ENCODE data around the gene SSR3. TPM values are rescaled to one million over a fixed set of nuclear protein-coding genes. Genes with fewer than 3 reads are reported as not detected.

SSR3 gene
- total RNA-seq, 1 donor: 212 TPM

GRCh38 chr3:156498307-156498706 lies 56.6 kb downstream of the SSR3 start:
- Histone ChIP-seq H2AFZ (ENCODE audit: low read length) (no peak overlapping the region), H3K9me3 (ENCODE audit: low read depth, low read length) (peaks cover 1% of the 10 kb centered on the region), H3K4me2 (ENCODE audit: insufficient read depth, low read length) (no peak overlapping the region), H3K79me2 (ENCODE audit: insufficient read depth, low read length) (no peaks in the 10 kb centered on the region), H3K4me3 (ENCODE audit: insufficient read depth, low read length) (no peak overlapping the region), H3K27ac (ENCODE audit: low read depth, low read length) (no peak overlapping the region), H3K4me1 (ENCODE audit: insufficient read depth, low read length) (peaks cover 13% of the 10 kb centered on the region), H4K20me1 (ENCODE audit: insufficient read depth, low read length) (no peaks in the 10 kb centered on the region), H3K27me3 (ENCODE audit: insufficient read depth, low read length) (no peaks in the 10 kb centered on the region), H3K36me3 (ENCODE audit: insufficient read depth, low read length) (no peaks in the 10 kb centered on the region)
- TF ChIP-seq CTCF (IDR thresholded peaks at IDR 0.05; ENCODE audit: extremely low read depth, low read depth, low read length): no peak
- no peak for DNase-seq (ENCODE audit: insufficient read length, low spot score, missing footprints)

- Histone ChIP-seq H3K9me3 (ENCODE audit: low read depth, low read length) (peaks cover 1% of the 10 kb centered on the region), H2AFZ (ENCODE audit: low read length) (no peak overlapping the region), H3K27me3 (ENCODE audit: insufficient read depth, low read length) (no peaks in the 10 kb centered on the region), H4K20me1 (ENCODE audit: insufficient read depth, low read length) (no peaks in the 10 kb centered on the region), H3K4me2 (ENCODE audit: insufficient read depth, low read length) (no peak overlapping the region), H3K4me3 (ENCODE audit: insufficient read depth, low read length) (no peak overlapping the region), H3K27ac (ENCODE audit: low read depth, low read length) (peak overlapping the region; percentile 65), H3K79me2 (ENCODE audit: insufficient read depth, low read length) (no peaks in the 10 kb centered on the region), H3K4me1 (ENCODE audit: insufficient read depth, low read length) (peaks cover 18% of the 10 kb centered on the region), H3K36me3 (ENCODE audit: insufficient read depth, low read length) (no peaks in the 10 kb centered on the region)
- no peak for DNase-seq (ENCODE audit: insufficient read length, low spot score, missing footprints)
- TF ChIP-seq CTCF (IDR thresholded peaks at IDR 0.05; ENCODE audit: extremely low read depth, low read depth, low read length): no peak
Observed at GRCh38 chr3:156497326-156497725, 57.6 kb downstream of the SSR3 start.

GRCh38 chr3:156495816-156496215 lies 59.1 kb downstream of the SSR3 start:
- Histone ChIP-seq H3K27me3 (ENCODE audit: insufficient read depth, low read length) (no peaks in the 10 kb centered on the region), H3K36me3 (ENCODE audit: insufficient read depth, low read length) (no peaks in the 10 kb centered on the region), H3K4me1 (ENCODE audit: insufficient read depth, low read length) (peaks cover 21% of the 10 kb centered on the region), H3K9me3 (ENCODE audit: low read depth, low read length) (peaks cover 1% of the 10 kb centered on the region), H3K27ac (ENCODE audit: low read depth, low read length) (no peak overlapping the region), H4K20me1 (ENCODE audit: insufficient read depth, low read length) (no peaks in the 10 kb centered on the region), H2AFZ (ENCODE audit: low read length) (no peak overlapping the region), H3K4me3 (ENCODE audit: insufficient read depth, low read length) (no peak overlapping the region), H3K4me2 (ENCODE audit: insufficient read depth, low read length) (no peak overlapping the region), H3K79me2 (ENCODE audit: insufficient read depth, low read length) (no peaks in the 10 kb centered on the region)
- DNase-seq (ENCODE audit: insufficient read length, low spot score, missing footprints): no peak
- no peak for TF ChIP-seq CTCF (IDR thresholded peaks at IDR 0.05; ENCODE audit: extremely low read depth, low read depth, low read length)

- Histone ChIP-seq H3K36me3 (ENCODE audit: insufficient read depth, low read length) (no peaks in the 10 kb centered on the region), H3K27me3 (ENCODE audit: insufficient read depth, low read length) (no peaks in the 10 kb centered on the region), H3K79me2 (ENCODE audit: insufficient read depth, low read length) (no peaks in the 10 kb centered on the region), H3K9me3 (ENCODE audit: low read depth, low read length) (peaks cover 1% of the 10 kb centered on the region), H3K4me1 (ENCODE audit: insufficient read depth, low read length) (peaks cover 33% of the 10 kb centered on the region), H2AFZ (ENCODE audit: low read length) (no peak overlapping the region), H3K27ac (ENCODE audit: low read depth, low read length) (no peak overlapping the region), H4K20me1 (ENCODE audit: insufficient read depth, low read length) (no peaks in the 10 kb centered on the region), H3K4me2 (ENCODE audit: insufficient read depth, low read length) (no peak overlapping the region), H3K4me3 (ENCODE audit: insufficient read depth, low read length) (no peak overlapping the region)
- no peak for TF ChIP-seq CTCF (IDR thresholded peaks at IDR 0.05; ENCODE audit: extremely low read depth, low read depth, low read length)
- DNase-seq (ENCODE audit: insufficient read length, low spot score, missing footprints): no peak
Observed at GRCh38 chr3:156493887-156494286, 61.0 kb downstream of the SSR3 start.

Measured in osteoblast (primary cell).